GM19351 (cell line): ENCODE measurements around the gene TRMT1.
"Not testable (repeated sequence)": the region's sequence is repeated elsewhere in the genome, so short reads cannot be mapped to it uniquely, and the experiment has no call there.

ENCODE experiments used
- ATAC-seq: cut with Tn5 transposase; IDR thresholded peaks from one replicate; pipeline ENCODE4 v1.9.1; 2021; ENCODE audit warnings: mild to moderate bottlenecking, moderate library complexity; ENCODE audit not compliant: unreplicated experiment

Gene TRMT1

DNA sequence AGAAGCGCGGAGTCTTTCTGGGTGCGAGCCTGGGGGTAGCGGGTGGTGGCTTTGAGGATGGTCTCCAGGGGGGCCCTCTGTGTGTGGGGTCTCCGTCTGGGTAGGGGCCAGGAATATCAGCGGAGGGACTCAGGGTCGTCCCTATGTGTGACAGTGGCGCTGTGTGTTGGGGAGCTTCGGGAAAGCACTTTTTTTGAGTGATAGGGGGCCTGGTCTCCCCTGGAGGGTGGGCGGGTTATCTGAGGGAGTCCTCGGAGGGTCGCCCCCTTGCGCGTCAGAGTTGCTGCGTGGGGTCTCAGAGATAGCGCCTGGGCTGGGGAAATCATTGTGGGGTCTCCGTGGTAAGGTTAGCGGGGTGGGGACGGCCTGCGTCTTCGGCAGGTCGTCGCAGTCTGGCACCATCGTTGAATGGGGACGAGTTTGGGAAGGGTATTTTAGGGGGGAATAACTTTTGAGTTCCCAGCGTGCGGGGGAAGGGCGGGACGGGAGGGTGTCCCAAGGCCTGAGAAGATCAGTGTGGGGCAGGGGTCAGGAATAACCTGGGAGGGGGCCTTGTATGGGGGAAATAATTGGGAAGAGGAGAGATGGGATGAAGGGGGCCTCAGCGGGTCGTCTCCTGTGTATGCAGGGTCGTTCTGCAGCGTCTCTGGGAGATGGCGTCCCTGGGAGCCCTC, 34.5 kb upstream of the TRMT1 start:
- no peak for ATAC-seq

DNA sequence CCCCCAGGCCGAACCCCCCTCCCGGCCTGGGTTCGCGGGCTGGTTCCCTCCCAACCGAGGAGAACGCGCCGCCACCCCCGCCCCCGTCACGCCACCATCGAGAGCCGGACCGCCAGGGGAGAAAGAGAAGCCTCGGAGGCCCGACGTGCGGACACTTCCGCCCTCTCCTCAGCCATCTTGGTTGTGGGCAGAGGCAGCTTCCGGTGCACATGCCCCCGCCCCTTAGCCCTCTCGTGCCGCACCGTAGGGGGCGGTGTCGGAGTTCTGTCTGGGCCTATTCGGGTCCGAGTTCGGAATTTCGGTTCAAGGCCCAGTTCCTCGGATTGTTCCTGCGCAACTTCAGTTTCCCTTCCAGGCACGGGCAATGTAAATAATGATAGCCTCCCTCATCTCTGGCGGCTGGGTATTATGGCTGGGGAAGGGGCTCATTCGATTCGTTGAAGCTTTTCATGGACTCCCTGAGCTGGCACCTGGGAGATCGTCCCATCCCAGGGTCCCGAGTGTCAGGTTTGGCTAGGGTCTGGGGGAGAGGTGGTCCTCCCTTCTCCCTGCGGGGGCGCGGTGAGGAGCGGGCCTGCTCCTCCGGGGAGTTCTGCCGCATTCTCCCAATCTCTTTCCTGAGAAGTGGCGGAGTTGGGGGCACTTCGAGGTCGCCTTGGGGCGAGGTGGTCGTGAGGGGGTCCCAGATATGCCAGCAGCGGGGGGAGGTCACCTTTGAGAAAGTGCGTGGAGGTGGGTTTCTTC, 33.8 kb upstream of the TRMT1 start, which contains the start of the genes IER2 and STX10:
TSS of gene IER2 (plus strand) at position 225 of the 744 bp plus-strand sequence. CDS start 2,776 bp downstream, outside the sequence.
TSS of gene STX10 (minus strand) at position 189 of the 744 bp plus-strand sequence. CDS start 202 bp downstream, outside the sequence.
- peak; percentile 43 for ATAC-seq

DNA sequence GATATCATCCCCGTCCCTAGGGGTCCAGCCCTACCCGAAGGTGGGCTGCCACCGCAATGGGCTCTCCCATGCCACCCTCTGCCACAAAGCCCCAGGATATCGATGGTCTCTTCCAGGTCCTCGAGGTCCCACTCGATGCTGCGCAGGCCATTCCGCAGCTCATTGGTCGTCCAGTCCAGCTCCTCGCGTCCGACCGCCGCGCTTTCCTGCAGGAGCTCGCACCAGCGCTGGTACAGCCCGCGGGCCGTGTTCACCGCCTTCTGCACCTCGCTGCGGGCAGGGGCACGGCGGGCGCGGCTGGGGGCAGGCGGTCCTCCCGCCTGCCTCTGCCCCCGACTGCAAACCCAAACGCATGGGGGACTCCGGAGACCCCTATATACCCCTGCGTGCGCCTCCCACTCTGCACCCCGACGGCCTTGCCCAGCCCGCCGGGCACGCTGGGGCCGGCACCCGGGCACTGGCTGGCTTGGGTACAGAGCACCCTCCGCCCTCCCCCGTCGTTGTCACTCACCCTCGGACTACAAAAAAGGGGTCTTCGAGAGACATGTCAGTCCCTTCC, 33.2 kb upstream of the TRMT1 start:
- no peak for ATAC-seq

DNA sequence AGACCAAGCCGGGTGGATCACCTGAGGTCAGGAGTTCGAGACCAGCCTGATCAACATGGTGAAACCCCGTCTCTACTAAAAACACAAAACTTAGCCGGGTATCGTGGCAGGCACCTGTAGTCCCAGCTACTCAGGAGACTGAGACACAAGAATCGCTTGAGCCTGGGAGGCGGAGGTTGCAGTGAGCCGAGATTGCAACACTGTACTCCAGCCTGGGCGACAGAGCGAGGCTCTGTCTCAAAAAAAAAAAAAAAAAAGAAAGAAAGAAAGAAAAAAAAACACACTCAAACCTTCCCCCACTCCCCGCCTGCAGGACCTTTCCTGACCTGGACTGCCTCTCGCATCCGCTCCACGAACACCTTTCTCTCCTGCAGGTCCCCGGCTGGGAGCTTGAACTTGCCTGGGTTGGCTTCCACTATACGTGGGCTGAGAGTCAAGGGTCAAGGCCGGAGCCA, 32.7 kb upstream of the TRMT1 start:
- ATAC-seq: not testable (repeated sequence)

DNA sequence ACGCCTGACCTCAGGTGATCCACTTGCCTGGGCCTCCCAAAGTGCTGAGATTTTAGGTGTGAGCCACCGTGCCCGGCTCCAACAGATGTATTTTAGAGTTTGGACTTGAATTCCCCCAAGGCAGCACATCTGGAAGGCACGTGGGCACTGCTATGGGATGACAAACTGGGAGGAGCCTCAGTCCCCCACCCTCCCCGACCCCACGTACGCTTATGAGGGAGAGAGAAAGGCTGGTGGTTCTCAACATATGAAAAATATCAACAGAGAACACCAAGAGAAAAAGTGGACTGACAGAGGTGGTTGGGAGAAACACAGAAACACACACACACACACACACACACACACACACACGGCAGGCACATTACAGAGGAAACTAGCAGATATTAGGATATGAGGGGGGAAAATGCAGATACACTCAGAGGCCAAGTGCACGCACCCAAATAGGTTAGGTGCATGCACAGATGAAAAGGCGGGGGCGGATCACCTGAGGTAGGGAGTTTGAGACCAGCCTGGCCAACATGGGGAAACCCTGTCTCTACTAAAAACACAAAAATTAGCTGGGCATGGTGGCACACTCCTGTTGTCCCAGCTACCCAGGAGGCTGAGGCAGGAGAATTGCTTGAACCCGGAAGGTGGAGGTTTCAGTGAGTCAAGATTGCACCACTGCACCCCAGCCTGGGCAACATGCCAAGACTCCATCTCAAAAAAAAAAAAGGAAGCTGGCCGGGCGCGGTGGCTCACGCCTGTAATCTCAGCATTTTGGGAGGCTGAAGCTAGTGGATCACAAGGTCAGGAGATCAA, 30.4 kb upstream of the TRMT1 start:
- ATAC-seq: no peak

DNA sequence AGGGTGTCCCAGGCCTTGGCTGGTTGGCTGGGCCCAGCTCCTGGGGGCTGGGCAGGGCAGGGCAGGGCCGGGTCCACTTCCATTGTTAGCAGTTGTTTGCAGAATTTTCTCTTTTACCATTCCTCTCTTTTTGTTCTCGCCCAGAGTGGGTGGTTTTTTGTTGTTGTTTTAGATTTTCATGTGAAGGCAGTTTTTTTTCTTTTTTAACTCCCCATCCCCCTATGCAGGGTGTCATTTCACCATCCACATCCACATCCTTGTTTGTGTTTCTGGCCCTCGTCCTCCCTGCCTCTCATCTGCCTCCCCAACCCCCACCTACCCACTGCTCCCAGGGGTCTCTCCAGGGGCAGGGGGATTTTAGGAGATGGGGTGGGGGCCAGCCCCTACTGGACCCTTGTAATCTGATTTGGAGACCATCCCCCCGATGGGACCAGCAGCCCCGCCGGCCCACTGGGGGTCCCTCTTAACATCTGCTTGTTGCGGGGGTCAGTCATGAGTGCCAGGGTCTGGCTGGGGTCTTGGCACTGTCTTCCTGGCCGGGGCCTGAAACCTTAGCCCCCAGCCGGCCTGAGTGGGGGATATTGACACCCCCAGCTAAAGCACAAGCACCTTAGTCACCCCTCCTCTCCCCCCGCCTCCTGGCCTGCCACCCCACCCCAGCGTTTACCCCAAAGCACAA, 23.2 kb upstream of the TRMT1 start:
- ATAC-seq: no peak

DNA sequence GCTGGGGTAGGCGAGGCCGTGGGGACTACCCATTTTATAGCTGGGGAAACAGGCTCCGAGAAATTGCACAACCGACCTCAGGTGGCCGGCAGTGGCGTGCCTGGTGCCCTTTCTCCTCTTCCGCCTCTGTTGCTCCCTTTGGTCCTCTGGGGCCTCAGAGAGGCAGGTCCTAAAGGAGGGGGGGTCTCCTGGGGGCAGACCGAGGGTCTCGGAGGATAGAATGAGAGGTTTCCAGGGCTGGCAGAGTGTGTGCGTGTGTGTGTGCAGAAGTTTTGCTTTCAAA, 22.3 kb upstream of the TRMT1 start:
- no peak for ATAC-seq

DNA sequence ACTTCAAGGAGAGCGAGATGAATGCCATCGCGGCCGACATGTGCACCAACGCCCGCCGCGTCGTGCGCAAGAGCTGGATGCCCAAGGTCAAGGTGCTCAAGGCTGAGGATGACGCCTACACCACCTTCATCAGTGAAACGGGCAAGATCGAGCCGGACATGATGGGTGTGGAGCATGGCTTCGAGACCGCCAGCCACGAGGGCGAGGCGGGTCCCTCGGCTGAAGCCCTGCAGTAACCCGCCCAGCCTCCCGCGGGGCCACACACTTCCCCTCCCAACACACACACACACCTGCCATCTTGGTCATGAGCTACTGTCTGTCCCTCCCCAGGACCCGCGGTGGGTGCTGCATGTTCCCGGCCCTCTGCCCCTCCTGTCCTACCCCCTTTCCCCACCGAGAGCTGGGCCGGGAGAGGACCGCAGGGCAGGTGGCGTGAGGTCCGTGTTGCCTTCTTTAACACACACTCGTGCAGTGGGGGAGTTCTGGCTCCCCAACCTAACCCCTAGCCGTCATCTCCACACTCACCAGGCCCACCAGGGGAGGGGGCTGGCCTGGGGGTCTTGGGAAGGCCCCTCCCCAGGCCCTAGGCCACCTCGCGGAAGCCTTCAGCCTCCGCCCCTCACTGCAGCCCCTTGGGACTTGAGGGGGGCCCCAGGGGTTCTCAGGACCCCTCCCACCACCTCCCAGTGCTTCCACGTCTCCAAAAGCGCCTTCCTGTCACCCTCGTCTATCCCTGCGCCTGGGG, 21.8 kb upstream of the TRMT1 start:
- no peak for ATAC-seq

DNA sequence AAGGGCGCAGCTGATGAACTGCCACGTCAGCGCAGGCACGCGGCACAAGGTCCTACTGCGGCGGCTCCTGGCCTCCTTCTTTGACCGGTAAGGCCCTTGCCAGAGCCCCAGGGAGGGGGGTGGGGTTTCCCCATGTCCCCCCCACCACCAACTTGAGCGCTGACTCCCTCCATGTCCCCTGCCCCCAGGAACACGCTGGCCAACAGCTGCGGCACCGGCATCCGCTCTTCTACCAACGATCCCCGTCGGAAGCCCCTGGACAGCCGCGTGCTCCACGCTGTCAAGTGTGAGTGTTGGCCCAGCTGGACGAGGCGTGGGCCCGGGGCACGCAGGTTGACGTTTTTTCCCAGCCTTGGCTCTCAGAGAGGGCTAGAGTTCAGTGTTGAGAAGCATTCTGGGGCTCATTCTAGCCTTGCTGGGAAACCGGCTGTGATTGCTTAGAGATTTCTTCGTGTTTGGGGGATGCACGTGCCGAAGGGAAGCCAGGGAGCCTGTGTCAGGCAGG, 20.8 kb upstream of the TRMT1 start:
- no peak for ATAC-seq

DNA sequence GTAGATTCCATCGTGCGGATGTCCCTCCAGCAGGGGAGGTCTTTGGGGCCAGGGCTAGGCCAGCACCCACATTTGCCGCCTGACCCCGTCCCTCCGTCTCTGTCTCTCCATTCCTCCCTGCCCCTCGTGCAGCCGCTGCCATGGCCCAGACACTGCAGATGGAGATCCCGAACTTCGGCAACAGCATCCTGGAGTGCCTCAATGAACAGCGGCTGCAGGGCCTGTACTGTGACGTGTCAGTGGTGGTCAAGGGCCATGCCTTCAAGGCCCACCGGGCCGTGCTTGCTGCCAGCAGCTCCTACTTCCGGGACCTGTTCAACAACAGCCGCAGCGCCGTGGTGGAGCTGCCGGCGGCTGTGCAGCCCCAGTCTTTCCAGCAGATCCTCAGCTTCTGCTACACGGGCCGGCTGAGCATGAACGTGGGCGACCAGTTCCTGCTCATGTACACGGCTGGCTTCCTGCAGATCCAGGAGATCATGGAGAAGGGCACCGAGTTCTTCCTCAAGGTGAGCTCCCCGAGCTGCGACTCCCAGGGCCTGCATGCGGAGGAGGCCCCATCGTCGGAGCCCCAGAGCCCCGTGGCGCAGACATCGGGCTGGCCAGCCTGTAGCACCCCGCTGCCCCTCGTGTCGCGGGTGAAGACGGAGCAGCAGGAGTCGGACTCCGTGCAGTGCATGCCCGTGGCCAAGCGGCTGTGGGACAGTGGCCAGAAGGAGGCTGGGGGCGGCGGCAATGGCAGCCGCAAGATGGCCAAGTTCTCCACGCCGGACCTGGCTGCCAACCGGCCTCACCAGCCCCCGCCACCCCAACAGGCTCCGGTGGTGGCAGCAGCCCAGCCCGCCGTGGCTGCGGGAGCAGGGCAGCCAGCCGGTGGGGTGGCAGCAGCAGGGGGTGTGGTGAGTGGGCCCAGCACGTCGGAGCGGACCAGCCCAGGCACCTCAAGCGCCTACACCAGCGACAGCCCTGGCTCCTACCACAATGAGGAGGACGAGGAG, 18.8 kb upstream of the TRMT1 start:
- ATAC-seq: no peak

DNA sequence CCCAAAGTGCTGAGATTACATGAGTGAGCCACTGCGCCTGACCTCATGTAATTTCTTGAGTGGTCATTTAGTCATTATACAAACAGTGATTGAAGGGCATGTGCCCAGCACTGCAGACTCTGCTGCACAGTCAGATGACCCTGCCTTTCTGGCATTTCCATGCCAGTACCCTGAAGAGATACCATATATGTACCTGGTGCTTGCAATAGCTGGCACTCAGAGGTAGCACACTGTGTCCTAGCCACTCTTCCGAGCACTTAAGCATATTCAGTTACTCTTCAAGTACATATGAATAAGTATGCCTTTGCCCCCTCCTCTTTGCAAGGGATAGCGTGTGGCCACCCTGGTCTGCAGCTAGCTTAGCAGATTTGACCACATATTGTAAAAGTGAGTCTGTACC, 18.1 kb upstream of the TRMT1 start:
- ATAC-seq: no peak

DNA sequence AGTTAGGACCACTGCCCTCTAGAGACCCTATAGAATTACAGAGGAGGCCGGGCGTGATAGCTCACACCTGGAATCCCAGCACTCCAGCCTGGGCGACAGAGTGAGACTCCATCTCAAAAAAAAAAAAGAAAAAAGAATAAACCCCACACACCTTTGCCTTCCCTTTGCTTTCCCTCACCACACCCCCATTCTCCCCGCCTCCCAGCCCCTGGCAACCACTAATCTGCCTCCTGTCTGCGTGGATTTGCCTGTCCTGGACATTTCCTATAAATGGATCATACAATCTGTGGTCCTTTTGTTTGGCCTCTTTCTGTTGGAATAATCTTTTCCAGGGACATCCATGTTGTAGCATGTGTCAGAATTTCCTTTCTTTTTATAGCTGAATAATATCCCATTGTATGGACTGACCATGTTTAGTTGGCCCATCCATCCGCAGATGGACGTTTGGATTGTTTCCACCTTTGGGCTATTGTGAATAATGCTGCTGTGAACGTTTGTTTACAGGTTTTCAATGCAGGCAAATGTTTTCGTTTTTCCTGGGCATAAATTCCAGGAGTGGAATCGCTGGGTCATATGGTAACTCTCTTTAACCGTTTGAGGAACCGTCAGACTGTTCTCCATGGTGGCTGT, 16.8 kb upstream of the TRMT1 start:
- no peak for ATAC-seq

DNA sequence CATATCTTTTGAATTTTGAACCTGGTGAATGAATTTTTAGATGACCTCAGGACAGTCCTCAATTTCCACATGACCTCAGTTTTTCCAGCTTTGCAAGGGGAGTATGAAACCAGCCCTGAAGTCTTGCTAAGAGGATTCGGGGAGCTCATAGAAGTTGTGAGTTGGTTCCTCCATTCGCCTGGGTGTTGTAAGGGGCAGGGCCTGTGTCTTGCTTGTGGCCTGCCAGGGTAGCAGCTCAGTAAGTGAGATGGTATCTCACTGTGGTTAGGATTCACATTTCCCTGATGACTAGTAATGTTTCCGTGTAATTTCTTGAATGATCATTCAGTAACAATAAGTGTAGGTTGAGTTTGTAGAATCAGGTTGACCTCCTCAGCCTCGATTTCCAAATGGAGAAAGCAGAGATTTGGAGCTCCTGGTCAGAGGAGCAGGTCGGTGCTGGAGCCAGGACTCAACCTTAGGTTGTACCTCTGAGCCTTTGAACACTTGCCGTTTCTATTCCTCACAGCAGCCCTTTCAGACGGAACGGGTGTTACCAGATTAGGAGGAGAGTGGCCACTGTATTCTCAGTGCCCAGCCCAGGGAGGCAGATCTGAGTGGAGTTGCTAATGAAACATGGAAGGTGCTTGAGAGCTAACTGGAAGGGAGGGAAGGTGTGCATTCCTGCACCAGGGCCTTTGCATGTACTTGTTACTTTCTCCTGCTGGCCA, 16.1 kb upstream of the TRMT1 start:
- no peak for ATAC-seq

DNA sequence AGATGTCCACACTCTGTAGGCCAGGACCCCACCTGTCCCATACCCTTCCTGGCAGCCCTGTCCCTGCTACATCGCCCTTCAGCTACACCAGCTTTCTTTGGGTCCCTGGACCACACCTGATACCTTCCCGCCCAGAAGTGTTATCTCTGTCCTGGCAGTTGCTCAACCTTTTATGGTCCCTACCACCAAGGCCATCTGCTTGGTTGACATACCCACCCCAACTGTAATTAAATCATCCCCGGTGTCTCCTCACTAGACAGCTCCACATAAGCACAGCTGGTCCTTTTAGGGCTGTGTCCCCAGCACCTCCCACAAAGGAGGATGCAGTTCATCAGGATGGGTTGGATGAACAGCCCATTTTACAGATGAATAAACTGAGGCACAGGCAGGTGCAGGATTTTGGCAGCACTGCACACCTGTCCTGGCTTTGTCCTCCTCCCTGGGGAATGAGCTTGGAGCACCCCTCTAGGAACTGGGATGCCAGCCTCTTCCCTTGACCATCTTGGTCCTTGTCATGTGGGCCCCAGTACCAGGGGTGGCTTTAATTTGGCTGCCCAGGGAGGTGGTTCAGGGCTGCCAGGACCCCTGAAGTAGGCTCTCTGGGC, 14.4 kb upstream of the TRMT1 start:
- no peak for ATAC-seq

DNA sequence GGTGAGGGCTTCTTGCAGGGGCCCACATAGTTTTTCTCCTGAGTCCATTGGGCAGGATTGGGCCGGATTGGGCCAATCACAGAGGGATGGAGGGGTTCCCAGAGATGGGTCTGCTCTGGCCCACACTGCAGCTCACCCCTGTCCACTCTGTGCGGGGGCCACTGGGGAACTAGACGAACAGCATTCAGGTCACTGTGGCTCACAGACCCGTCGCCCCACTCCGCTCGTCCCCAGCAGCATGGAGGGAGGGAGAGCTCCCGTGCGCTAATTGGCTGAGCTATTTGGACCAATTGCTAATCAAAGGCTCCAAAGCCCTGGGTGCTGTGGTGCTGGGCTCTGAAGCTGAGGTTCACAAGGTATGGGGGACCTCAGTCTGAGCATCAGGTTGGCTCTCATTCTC, 12.8 kb upstream of the TRMT1 start:
- ATAC-seq: no peak

DNA sequence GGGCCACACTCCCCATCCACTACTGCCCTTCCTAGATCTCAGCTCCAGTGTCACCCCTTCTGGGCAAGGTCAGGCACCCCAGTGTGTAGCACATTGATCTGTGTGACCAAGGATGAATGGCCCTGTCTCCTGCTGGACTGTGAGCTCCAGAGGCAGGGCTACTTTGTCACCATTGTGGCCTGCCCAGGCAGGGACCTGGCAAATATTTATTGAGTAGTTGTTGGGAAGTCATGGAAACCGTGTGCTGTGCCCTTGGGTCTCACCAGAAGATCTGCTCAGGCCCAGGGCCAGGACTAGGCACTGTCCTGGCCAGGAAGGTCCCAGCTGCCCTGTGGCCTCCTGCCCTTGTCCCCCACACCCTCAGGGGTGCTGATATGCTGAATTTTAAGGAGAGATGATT, 12.0 kb upstream of the TRMT1 start:
- ATAC-seq: no peak
